Measurements from ENCODE around the gene CRYBB3. TPM values are rescaled to one million over a fixed set of nuclear protein-coding genes. Genes with fewer than 3 reads are reported as not detected.

CRYBB3 gene
- total and polyA plus RNA-seq, 2 of the 4 experiments (the other 2 are of a cell fraction): not detected

DNA sequence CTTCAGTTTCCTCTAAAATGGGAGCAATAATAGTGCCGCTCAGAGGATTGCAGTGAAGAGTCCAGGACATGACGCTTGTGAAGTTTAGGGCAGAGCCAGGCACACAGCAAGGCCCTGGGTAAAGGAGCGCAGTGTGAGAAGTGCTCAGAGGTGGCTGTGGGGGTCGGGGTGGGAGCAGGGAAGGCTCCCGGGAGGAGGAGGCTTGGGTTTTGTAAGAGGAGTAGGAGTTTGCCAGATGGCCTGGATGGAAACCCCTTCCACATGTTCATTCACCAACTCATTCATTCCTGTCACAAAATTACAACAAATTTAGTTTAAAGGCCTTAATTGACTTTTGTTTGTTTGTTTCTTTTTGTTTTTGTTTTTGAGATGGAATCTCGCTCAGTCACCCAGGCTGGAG is 36.8 kb downstream of the CRYBB3 start:
- ATAC-seq (ENCODE audit: low read depth): no peak
- Histone ChIP-seq H3K4me3 (ENCODE audit: insufficient read depth, low read depth, low read length) (no peak overlapping the region), H3K4ac (ENCODE audit: low read depth, low read length) (no peak overlapping the region), H3K18ac (ENCODE audit: low read depth, low read length) (no peak overlapping the region), H3K27ac (ENCODE audit: insufficient read depth, low read length) (no peak overlapping the region), H2AK5ac (ENCODE audit: low read depth, low read length) (no peak overlapping the region), H3K14ac (replicated peaks; ENCODE audit: low read depth, low read length) (no peak overlapping the region), H3K23ac (ENCODE audit: low read depth, low read length) (no peak overlapping the region), H3K27me3 (ENCODE audit: control insufficient read depth, insufficient read depth, low read length) (no peaks in the 10 kb centered on the region), H4K20me1 (ENCODE audit: insufficient read depth, low read length) (no peaks in the 10 kb centered on the region), H3K9me3 (ENCODE audit: control insufficient read depth, insufficient read depth, low read length) (no peaks in the 10 kb centered on the region), H3K4me2 (ENCODE audit: low read depth, low read length) (no peak overlapping the region), H2BK15ac (ENCODE audit: low read depth, low read length) (no peak overlapping the region), H2BK120ac (ENCODE audit: low read depth, low read length) (no peak overlapping the region), H4K8ac (ENCODE audit: low read depth in 2 of 2, low read length in 2 of 2) (no peak overlapping the region), H3K9me1 (ENCODE audit: insufficient read depth, low read length) (no peaks in the 10 kb centered on the region), H2BK5ac (ENCODE audit: low read depth, low read length, poor library complexity, severe bottlenecking) (no peak overlapping the region), H2AK9ac (replicated peaks; ENCODE audit: low read depth, low read length, poor library complexity) (no peak overlapping the region), H3K9ac (ENCODE audit: low read depth, low read length) (no peak overlapping the region), H4K5ac (ENCODE audit: low read depth, low read length) (no peak overlapping the region), H3K4me1 (ENCODE audit: control insufficient read depth, insufficient read depth, low read length) (no peaks in the 10 kb centered on the region), H2BK20ac (ENCODE audit: low read depth, low read length) (no peak overlapping the region), H2AFZ (replicated peaks; ENCODE audit: low read length, poor library complexity) (no peak overlapping the region), H3K79me1 (ENCODE audit: low read depth in 1 of 2, low read length in 2 of 2) (no peaks in the 10 kb centered on the region), H4K91ac (ENCODE audit: insufficient read depth, low read depth, low read length) (no peak overlapping the region), H3K56ac (ENCODE audit: extremely low read depth, insufficient read depth, low read length) (no peak overlapping the region), H3K36me3 (ENCODE audit: control insufficient read depth, insufficient read depth, low read length) (no peaks in the 10 kb centered on the region)
- ChIA-PET POLR2A (ENCODE audit: unreplicated experiment) (no interaction called here), CTCF (interaction anchor here (0.5 kb wide), 1 partner anchor 509 kb away, joined by 4 read pairs; no protein-coding TSS in a partner anchor)
- TF ChIP-seq FOS (IDR thresholded peaks at IDR 0.05; ENCODE audit: low read depth, low read length): no peak
- no peak for TF ChIP-seq RFX5 (IDR thresholded peaks at IDR 0.05; ENCODE audit: low read depth, low read length)
- TF ChIP-seq RAD21 (IDR thresholded peaks at IDR 0.05; ENCODE audit: low read length): no peak
- TF ChIP-seq SMC3 (IDR thresholded peaks at IDR 0.05; ENCODE audit: low read depth, low read length): no peak
- TF ChIP-seq RCOR1 (IDR thresholded peaks at IDR 0.05; ENCODE audit: insufficient replicate concordance, low read length): no peak
- no peak for TF ChIP-seq NFE2L2 (IDR thresholded peaks at IDR 0.05; ENCODE audit: low read depth, low read length)
- 100% methylated on average over 1 of the region's 6 CpGs; no CpG with 5 or more reads in 1 of the 2 experiments for WGBS, 2 experiments (ENCODE audit: extremely low coverage in 2 of 2, insufficient read length in 1 of 2)
- in situ Hi-C loops (cut with MboI; ENCODE audit: low sequenced_read_pairs): no loop called here
- DNase-seq: no peak
- no TSS peak for BruUV-seq (replicated peaks)
- intact Hi-C loops (cut with micrococcal nuclease): no loop called here
- dilution Hi-C loops (cut with HindIII; ENCODE audit: low sequenced_read_pairs, unreplicated experiment): no loop called here
